M059J (cell line): ENCODE measurements around the gene LGALSL. TPM values are rescaled to one million over a fixed set of nuclear protein-coding genes. Genes with fewer than 3 reads are reported as not detected.

Experiments used
- DNase-seq: peaks from one replicate; pipeline ENCODE4 v3.0.0-alpha.2; 2012; ENCODE audit warnings: low read depth
- total RNA-seq: library from RNA; depleted of rRNA; stranded (reverse); fragments of >200 nt; shearing (Covaris generic); gene quantifications from 2 replicates; pipeline ENCODE4 v1.2.3, GENCODE V29; 2014; rRNA removed

Gene LGALSL
- total RNA-seq, 1 experiment from 2014 or later: 5.0 TPM

DNA sequence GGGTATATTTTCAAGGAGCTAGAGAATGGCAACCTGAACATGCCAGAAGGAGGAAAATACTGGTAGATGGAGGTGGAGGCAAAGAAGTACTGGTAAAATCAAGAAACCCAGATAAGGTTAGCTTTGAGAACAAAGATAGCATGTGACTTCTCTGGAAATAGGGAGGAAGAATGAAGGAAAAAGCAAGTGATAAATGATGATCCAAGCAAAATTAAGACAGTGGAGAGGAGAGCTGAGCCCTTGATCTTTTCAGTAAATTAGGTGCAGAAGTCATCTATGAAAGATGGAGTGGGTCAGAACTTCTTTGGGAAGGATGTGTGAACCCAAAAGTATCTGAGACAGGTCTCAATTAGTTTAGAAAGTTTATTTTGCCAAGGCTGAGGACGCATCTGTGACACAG is 44.5 kb downstream of the LGALSL start:
- DNase-seq: no peak

DNA sequence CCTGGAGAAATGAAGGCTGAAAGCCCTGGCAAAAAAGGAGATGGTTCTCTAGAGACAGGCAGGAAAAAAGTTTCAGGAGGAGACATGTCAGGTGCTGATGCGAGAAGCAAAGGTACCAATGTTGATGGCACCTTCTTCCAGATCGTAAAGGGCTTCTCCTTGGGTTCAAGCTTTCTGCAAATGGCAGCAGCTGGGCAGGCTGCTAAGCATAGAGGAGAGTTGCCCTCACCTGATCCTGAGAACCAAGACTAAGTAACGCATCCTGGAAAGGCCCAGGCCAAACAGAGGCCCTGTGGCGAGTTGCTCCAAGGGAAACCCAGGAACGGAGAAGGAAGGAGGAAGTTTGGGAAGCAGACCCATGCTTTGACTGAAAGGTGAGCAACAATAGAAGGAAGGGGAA is 46.6 kb downstream of the LGALSL start:
- DNase-seq: no peak

- no peak for DNase-seq
Observed at GRCh38 chr2:64501946-64502345, 48.0 kb downstream of the LGALSL start.

GRCh38 chr2:64502860-64503259 is 48.9 kb downstream of the LGALSL start:
- no peak for DNase-seq

- DNase-seq: no peak
Observed at GRCh38 chr2:64504774-64505720, 51.1 kb downstream of the LGALSL start.

- DNase-seq: no peak
Observed at GRCh38 chr2:64506686-64507085, 52.7 kb downstream of the LGALSL start.

Other genes starting within 250 kb of the LGALSL start
- 18.4 and 19.0 TPM in 2 replicates for gene AFTPH, start 70.2 kb downstream of the LGALSL start, total RNA-seq
- 10.0 and 16.9 TPM in 2 replicates for gene SERTAD2, start 199.8 kb downstream of the LGALSL start, total RNA-seq